GM13977 (cell line): ENCODE data around the gene CDK3.

ENCODE experiments used
- DNase-seq: peaks from one replicate; pipeline ENCODE4 v3.0.0; 2012; ENCODE audit warnings: low spot score
- CTCF ChIP-seq: IDR thresholded peaks from 2 replicates; pipeline ENCODE4 v1.5.1; 2012; ENCODE audit warnings: mild to moderate bottlenecking, control low read depth; ENCODE audit not compliant: insufficient read depth; ENCODE audit errors: extremely low read depth, missing control alignments
- in situ Hi-C: fragments of 300-500 bp; cut with MboI; formaldehyde crosslinking; loops from one replicate; pipeline ENCODE4 v1.12.0; 2022; ENCODE audit warnings: low sequenced_read_pairs, low pct_unique_long_range_greater_than_20kb, mixed read lengths, inconsistent platforms; ENCODE audit not compliant: unreplicated experiment

Gene CDK3

GRCh38 chr17:76014100-76014924 lies 13.7 kb downstream of the CDK3 start:
- in situ Hi-C loops, result loop anchor here (10.0 kb wide), 1 partner anchor 280 kb away; no protein-coding TSS in a partner anchor
- peak; percentile 94 for DNase-seq
- TF ChIP-seq CTCF, result peak; percentile 99

GRCh38 chr17:76014925-76015261 lies 14.2 kb downstream of the CDK3 start:
- no peak for DNase-seq
- no peak for TF ChIP-seq CTCF
- in situ Hi-C loops, result loop anchor here (10.0 kb wide), 1 partner anchor 280 kb away; no protein-coding TSS in a partner anchor

GRCh38 chr17:76017481-76018339 lies 17.1 kb downstream of the CDK3 start:
- no peak for TF ChIP-seq CTCF
- in situ Hi-C loops, result loop anchor here (10.0 kb wide), 1 partner anchor 277 kb away; no protein-coding TSS in a partner anchor

GRCh38 chr17:76018340-76018680 lies 17.7 kb downstream of the CDK3 start:
- TF ChIP-seq CTCF, result no peak
- in situ Hi-C loops, result loop anchor here (10.0 kb wide), 1 partner anchor 276 kb away; no protein-coding TSS in a partner anchor
- no peak for DNase-seq

More at GRCh38 chr17:76017481-76018339, 17.1 kb downstream of the CDK3 start:
- no peak for DNase-seq

GRCh38 chr17:76018801-76019200 lies 18.1 kb downstream of the CDK3 start:
- no peak for TF ChIP-seq CTCF
- no peak for DNase-seq
- in situ Hi-C loops, result loop anchor here (10.0 kb wide), 1 partner anchor 276 kb away; no protein-coding TSS in a partner anchor

- TF ChIP-seq CTCF, result no peak
- in situ Hi-C loops, result loop anchor here (10.0 kb wide), 1 partner anchor 275 kb away; no protein-coding TSS in a partner anchor
- DNase-seq, result no peak
These were observed 19.3 kb downstream of the CDK3 start for GRCh38 chr17:76019833-76020467.
